CD14-positive monocyte (primary cell): ENCODE data around the gene PLD3. TPM values are rescaled to one million over a fixed set of nuclear protein-coding genes. Genes with fewer than 3 reads are reported as not detected.

Experiments used
- DNase-seq, 3 donors: peaks; one replicate each; pipeline ENCODE4 v3.0.0-alpha.2; 2011 to 2022
- H2AFZ ChIP-seq: 2 replicates; pipeline ENCODE4 v1.6.0; 2012; ENCODE audit warnings: mild to moderate bottlenecking, low read depth, low read length, inconsistent platforms; ENCODE audit not compliant: insufficient read depth, poor library complexity, severe bottlenecking
- H3K27ac ChIP-seq, 2 donors: 1 replicate in 1 of 2; 2 replicates in 1 of 2; pipeline ENCODE4 v1.5.1; 2012 to 2013; ENCODE audit warnings: low read length in 2 of 2, control low read depth in 1 of 2, inconsistent platforms in 1 of 2, low read depth in 1 of 2, mild to moderate bottlenecking in 1 of 2
- H3K27me3 ChIP-seq, 2 donors: one replicate each; pipeline versions ENCODE4 v1.6.0 to v1.6.1; 2011 to 2013; ENCODE audit warnings: low read length in 2 of 2; ENCODE audit not compliant: control insufficient read depth in 2 of 2, insufficient read depth in 2 of 2
- H3K36me3 ChIP-seq, 2 donors: replicated peaks in 1 of 2; 1 replicate in 1 of 2; 2 replicates in 1 of 2; pipeline versions ENCODE4 v1.5.1 to v1.6.1; 2012 to 2013; ENCODE audit warnings: low read length in 2 of 2, control low read depth in 1 of 2, inconsistent platforms in 1 of 2, mild to moderate bottlenecking in 1 of 2; ENCODE audit not compliant: insufficient read depth in 2 of 2, control insufficient read depth in 1 of 2
- H3K4me1 ChIP-seq, 2 donors: 1 replicate in 1 of 2; 2 replicates in 1 of 2; pipeline versions ENCODE4 v1.5.1 to v1.6.1; 2012 to 2013; ENCODE audit warnings: low read length in 2 of 2, control low read depth in 1 of 2, inconsistent platforms in 1 of 2, mild to moderate bottlenecking in 1 of 2, moderate library complexity in 1 of 2; ENCODE audit not compliant: insufficient read depth in 2 of 2, control insufficient read depth in 1 of 2
- H3K4me2 ChIP-seq: replicated peaks from 2 replicates; pipeline ENCODE3; 2012; ENCODE audit warnings: low read length, moderate library complexity, mild to moderate bottlenecking; ENCODE audit not compliant: poor library complexity, severe bottlenecking; ENCODE audit errors: extremely low read depth
- H3K4me3 ChIP-seq, 3 experiments: fragments of 200-600 bp in 1 of 3; sonication (generic) in 1 of 3; replicated peaks in 1 of 3; 1 replicate in 2 of 3; 2 replicates in 1 of 3; pipeline ENCODE4 v1.5.1; 2011 to 2013; ENCODE audit warnings: low read length in 3 of 3, mild to moderate bottlenecking in 3 of 3, control low read depth in 2 of 3, low read depth in 2 of 3, inconsistent platforms in 1 of 3, moderate library complexity in 1 of 3
- H3K79me2 ChIP-seq: 2 replicates; pipeline ENCODE4 v1.6.0; 2012; ENCODE audit warnings: mild to moderate bottlenecking, control low read depth, inconsistent platforms, low read length, moderate library complexity; ENCODE audit not compliant: insufficient read depth
- H3K9ac ChIP-seq: 2 replicates; pipeline ENCODE4 v1.6.0; 2017; ENCODE audit warnings: low read length, mild to moderate bottlenecking; ENCODE audit not compliant: insufficient read depth, poor library complexity, severe bottlenecking
- H3K9me3 ChIP-seq, 2 donors: replicated peaks in 1 of 2; 1 replicate in 1 of 2; 2 replicates in 1 of 2; pipeline versions ENCODE4 v1.5.1 to v1.6.1; 2012 to 2013; ENCODE audit warnings: low read length in 2 of 2, control low read depth in 1 of 2; ENCODE audit not compliant: control insufficient read depth in 1 of 2, insufficient read depth in 1 of 2
- H4K20me1 ChIP-seq: 2 replicates; pipeline ENCODE4 v1.6.0; 2012; ENCODE audit warnings: mild to moderate bottlenecking, low read length, control low read depth, moderate library complexity; ENCODE audit not compliant: insufficient read depth
- H3K27ac Mint-ChIP-seq, 7 donors: one replicate each; pipeline ENCODE4 v1.8.0; 2020; ENCODE audit warnings: mild to moderate bottlenecking in 7 of 7, mixed read lengths in 7 of 7, moderate library complexity in 6 of 7, inconsistent platforms in 2 of 7
- H3K27me3 Mint-ChIP-seq, 3 donors: one replicate each; pipeline ENCODE4 v1.8.0; 2021 to 2022; ENCODE audit warnings: low read depth in 3 of 3, mild to moderate bottlenecking in 3 of 3, mixed read lengths in 3 of 3, moderate library complexity in 3 of 3, inconsistent platforms in 1 of 3
- H3K36me3 Mint-ChIP-seq, 2 donors: one replicate each; pipeline ENCODE4 v1.8.0; 2020; ENCODE audit warnings: mixed read lengths in 2 of 2, inconsistent platforms in 1 of 2, mild to moderate bottlenecking in 1 of 2
- H3K4me1 Mint-ChIP-seq: one replicate; pipeline ENCODE4 v1.8.0; 2020; ENCODE audit warnings: mild to moderate bottlenecking, mixed read lengths
- H3K4me3 Mint-ChIP-seq, 2 donors: one replicate each; pipeline ENCODE4 v1.8.0; 2020; ENCODE audit warnings: mild to moderate bottlenecking in 2 of 2, mixed read lengths in 2 of 2, moderate library complexity in 1 of 2
- H3K9me3 Mint-ChIP-seq, 7 donors: one replicate each; pipeline ENCODE4 v1.8.0; 2020 to 2022; ENCODE audit warnings: mixed read lengths in 7 of 7, mild to moderate bottlenecking in 6 of 7, moderate library complexity in 6 of 7, inconsistent platforms in 2 of 7
- WGBS: methylation state at CpG from one replicate; pipeline ENCODE4 v1.1.5; 2013; ENCODE audit warnings: missing lambda C conversion rate; ENCODE audit not compliant: insufficient coverage; 5-methylcytosine and 5-hydroxymethylcytosine counted together
- intact Hi-C, 2 donors: fragments of 100-400 bp; cut with micrococcal nuclease; formaldehyde crosslinking; loops; one replicate each; pipeline versions ENCODE4 v1.15.0 to v1.15.1; 2023
- polyA plus RNA-seq, 3 donors: library from polyadenylated mRNA; depleted of rRNA in 1 of 3; unstranded in 2 of 3; stranded (reverse) in 1 of 3; fragments of 300-500 nt in 2 of 3; fragments of >200 nt in 1 of 3; fragmentation: Illumina TruSeq in 2 of 3; gene quantifications; 1 replicate in 2 of 3; 2 replicates in 1 of 3; pipeline ENCODE4 v1.2.3, GENCODE V29; 2012 to 2021
- TF ChIP-seq, protein P1 (sequence below): fragments of 200-600 bp; IDR thresholded peaks from one replicate; pipeline ENCODE4 v1.8.0; 2022; ENCODE audit warnings: antibody characterized with exemption, mild to moderate bottlenecking

The PLD3 gene
- polyA plus RNA-seq, 3 donors, result 168 to 334 (median 170) TPM

DNA sequence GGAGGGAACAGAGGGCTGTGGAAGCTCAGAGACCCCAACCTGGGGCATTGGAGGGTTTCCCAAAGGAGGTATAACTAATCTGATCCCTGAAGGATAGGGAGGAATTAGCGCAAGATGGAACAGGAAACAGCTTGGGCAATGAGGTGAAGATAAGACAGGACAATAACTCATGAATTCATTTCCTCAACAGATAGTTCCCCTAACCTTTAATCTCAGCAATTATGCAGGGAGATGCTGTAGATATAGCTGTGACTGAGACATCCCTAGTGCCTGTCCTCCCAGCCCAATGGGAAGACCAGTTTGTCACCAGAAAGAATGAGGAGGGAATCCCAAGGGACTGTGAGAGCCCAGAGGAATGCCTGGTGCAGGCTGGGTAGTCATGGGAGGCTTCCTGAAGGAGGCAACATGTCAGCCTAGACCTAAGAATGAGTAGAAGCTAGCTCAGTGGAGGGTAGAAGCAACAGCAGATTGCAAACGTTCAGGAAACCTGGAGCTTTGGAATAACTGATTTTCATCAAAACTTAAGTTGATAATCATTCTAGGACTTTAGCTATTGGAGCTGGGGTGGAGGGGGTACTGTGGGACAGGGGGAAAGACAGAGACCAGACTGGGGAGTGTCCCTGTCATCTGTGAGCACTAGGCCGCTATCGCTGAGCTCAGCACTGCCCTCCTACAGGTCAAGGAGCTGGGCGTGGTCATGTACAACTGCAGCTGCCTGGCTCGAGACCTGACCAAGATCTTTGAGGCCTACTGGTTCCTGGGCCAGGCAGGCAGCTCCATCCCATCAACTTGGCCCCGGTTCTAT, 22.7 kb downstream of the PLD3 start:
- H3K27ac Mint-ChIP-seq, result peak overlapping the region in 5 of 7 donors; percentile 2 to 76 (median 56)
- H4K20me1 ChIP-seq, result peaks cover 10% of the 10 kb centered on the region
- peaks cover 0 to 1% (median 0%) of the 10 kb centered on the region in 3 donors for H3K27me3 Mint-ChIP-seq
- H3K9me3 Mint-ChIP-seq, result no peaks in the 10 kb centered on the region
- TF ChIP-seq, protein P1, sequence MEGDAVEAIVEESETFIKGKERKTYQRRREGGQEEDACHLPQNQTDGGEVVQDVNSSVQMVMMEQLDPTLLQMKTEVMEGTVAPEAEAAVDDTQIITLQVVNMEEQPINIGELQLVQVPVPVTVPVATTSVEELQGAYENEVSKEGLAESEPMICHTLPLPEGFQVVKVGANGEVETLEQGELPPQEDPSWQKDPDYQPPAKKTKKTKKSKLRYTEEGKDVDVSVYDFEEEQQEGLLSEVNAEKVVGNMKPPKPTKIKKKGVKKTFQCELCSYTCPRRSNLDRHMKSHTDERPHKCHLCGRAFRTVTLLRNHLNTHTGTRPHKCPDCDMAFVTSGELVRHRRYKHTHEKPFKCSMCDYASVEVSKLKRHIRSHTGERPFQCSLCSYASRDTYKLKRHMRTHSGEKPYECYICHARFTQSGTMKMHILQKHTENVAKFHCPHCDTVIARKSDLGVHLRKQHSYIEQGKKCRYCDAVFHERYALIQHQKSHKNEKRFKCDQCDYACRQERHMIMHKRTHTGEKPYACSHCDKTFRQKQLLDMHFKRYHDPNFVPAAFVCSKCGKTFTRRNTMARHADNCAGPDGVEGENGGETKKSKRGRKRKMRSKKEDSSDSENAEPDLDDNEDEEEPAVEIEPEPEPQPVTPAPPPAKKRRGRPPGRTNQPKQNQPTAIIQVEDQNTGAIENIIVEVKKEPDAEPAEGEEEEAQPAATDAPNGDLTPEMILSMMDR, result no peak
- peaks cover 17 to 31% of the 10 kb centered on the region in 2 donors for H3K4me1 ChIP-seq
- no peak overlapping the region for H3K4me2 ChIP-seq
- H3K9me3 ChIP-seq, result no peaks in the 10 kb centered on the region
- H3K79me2 ChIP-seq, result no peaks in the 10 kb centered on the region
- H3K4me3 ChIP-seq, result no peak overlapping the region
- peaks cover 74 to 92% of the 10 kb centered on the region in 2 donors for H3K36me3 Mint-ChIP-seq
- no peak overlapping the region for H2AFZ ChIP-seq
- no peak for DNase-seq
- peak overlapping the region in 1 of 2 donors; percentile 13 for H3K27ac ChIP-seq
- no peaks in the 10 kb centered on the region for H3K27me3 ChIP-seq
- intact Hi-C loops, result no loop called here
- H3K36me3 ChIP-seq, result peaks cover 62 to 83% of the 10 kb centered on the region in 2 donors
- H3K4me3 Mint-ChIP-seq, result no peak overlapping the region
- peaks cover 31% of the 10 kb centered on the region for H3K4me1 Mint-ChIP-seq
- 98% methylated on average over 6 of the region's 7 CpGs for WGBS
- no peak overlapping the region for H3K9ac ChIP-seq

DNA sequence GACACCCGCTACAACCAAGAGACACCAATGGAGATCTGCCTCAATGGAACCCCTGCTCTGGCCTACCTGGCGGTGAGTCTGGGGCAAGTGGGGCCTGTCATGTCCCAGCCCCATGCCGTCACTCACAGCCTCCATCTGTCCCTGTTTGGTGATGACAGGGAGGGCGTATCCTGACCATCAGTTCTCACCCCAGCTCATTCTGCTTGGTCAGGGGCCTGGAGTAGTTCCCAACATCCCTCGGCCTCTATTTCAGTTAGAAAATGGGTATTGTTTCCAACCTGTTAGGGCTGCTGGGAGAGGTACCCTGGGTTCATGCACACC, 23.3 kb downstream of the PLD3 start:
- H3K27ac ChIP-seq, result peak overlapping the region in 1 of 2 donors; percentile 13
- intact Hi-C loops, result no loop called here
- peak overlapping the region in 1 of 7 donors; percentile 2 for H3K27ac Mint-ChIP-seq
- H3K27me3 ChIP-seq, result no peaks in the 10 kb centered on the region
- H3K36me3 ChIP-seq, result peaks cover 63 to 88% of the 10 kb centered on the region in 2 donors
- no peak overlapping the region for H3K9ac ChIP-seq
- H2AFZ ChIP-seq, result no peak overlapping the region
- no peak overlapping the region for H3K4me3 ChIP-seq
- peaks cover 11 to 25% of the 10 kb centered on the region in 2 donors for H3K4me1 ChIP-seq
- no peaks in the 10 kb centered on the region for H3K79me2 ChIP-seq
- WGBS, result 100% methylated on average over 2 of the region's 5 CpGs
- H3K9me3 ChIP-seq, result no peaks in the 10 kb centered on the region
- H4K20me1 ChIP-seq, result peaks cover 11% of the 10 kb centered on the region
- peaks cover 0 to 1% (median 0%) of the 10 kb centered on the region in 3 donors for H3K27me3 Mint-ChIP-seq
- H3K36me3 Mint-ChIP-seq, result peaks cover 74 to 96% of the 10 kb centered on the region in 2 donors
- no peak overlapping the region for H3K4me3 Mint-ChIP-seq
- TF ChIP-seq, protein P1, result no peak
- DNase-seq, result no peak
- no peaks in the 10 kb centered on the region for H3K9me3 Mint-ChIP-seq
- no peak overlapping the region for H3K4me2 ChIP-seq
- H3K4me1 Mint-ChIP-seq, result peaks cover 25% of the 10 kb centered on the region
